Tracheal epithelial cell (primary cell): ENCODE results near the gene NOX4. TPM values are rescaled to one million over a fixed set of nuclear protein-coding genes. Genes with fewer than 3 reads are reported as not detected.

Source experiments
- total RNA-seq: library from RNA; depleted of rRNA; stranded (reverse); fragments of >200 nt; gene quantifications from 2 replicates; pipeline ENCODE4 v1.2.1, GENCODE V29; 2014

The NOX4 gene
- total RNA-seq = 0.64 and 1.4 TPM in 2 replicates

GRCh38 chr11:89490981-89491690 lies at the start of gene NOX4:
Gene NOX4 (minus strand): TSS chr11:89491375. CDS start chr11:89491246, 129 bp downstream.

Other genes with a start within 250 kb of the NOX4 start
- not detected in 2 replicates for gene TRIM77, start 218.9 kb upstream of the NOX4 start, total RNA-seq